ENCODE measurements around the gene ODF2. TPM values are rescaled to one million over a fixed set of nuclear protein-coding genes. Genes with fewer than 3 reads are reported as not detected.
"Not testable (repeated sequence)": the region's sequence is repeated elsewhere in the genome, so short reads cannot be mapped to it uniquely, and the experiment has no call there.

ODF2 gene
- total and polyA plus RNA-seq, 2 donors (not counting 3 experiments of a cell fraction or from before 2014, with no cell fraction given) = 16.7 to 49.5 TPM

DNA sequence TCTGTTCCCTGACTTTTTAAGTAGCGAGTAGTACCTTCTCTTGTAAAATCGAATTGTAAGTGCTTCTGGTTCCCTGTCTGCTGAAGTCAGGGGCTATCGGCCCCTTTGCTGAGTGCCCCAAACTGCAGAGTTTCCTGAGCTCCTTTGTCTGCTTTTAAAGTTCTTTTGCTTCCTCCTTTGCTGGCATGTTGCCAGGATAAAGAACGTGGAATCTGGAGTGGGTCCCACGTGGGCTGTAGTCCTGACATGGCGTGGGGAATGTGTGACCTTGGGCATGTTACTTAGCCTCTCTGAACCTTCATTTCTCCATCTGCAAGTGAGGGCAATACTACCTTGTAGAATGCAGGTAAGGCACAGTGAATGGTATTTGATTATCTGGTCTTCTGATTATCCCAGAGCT, 13.7 kb upstream of the ODF2 start:
- no peaks in the 10 kb centered on the region for H4K20me1 ChIP-seq (replicated peaks; ENCODE audit: control insufficient read depth, extremely low read depth, insufficient read depth, low read length)
- DNase-seq (ENCODE audit: low read depth, low spot score) (no peak), FAIRE-seq (no peak)
- intact Hi-C loops (cut with micrococcal nuclease) (no loop called here), dilution Hi-C loops (cut with MboI; ENCODE audit: extremely low pct_ligation_motif_present, low sequenced_read_pairs) (no loop called here)
- no peaks in the 10 kb centered on the region for H3K9me1 ChIP-seq (replicated peaks; ENCODE audit: control insufficient read depth, extremely low read depth, insufficient read depth, low read length)
- H3K27ac ChIP-seq (ENCODE audit: insufficient read depth, low read depth, low read length) = no peak overlapping the region
- CTCF ChIA-PET = interaction anchor here (0.9 to 1.6 kb wide), 3 partner anchors 13 to 22 kb away, joined by 3 read pairs; partner anchors contain the start of gene CERCAM
- no peaks in the 10 kb centered on the region for H3K36me3 ChIP-seq (ENCODE audit: control insufficient read depth in 2 of 2, extremely low read depth in 1 of 2, insufficient read depth in 2 of 2, low read length in 2 of 2)
- H3K4me1 ChIP-seq (ENCODE audit: control insufficient read depth, extremely low read depth, insufficient read depth, low read length) = peaks cover 2% of the 10 kb centered on the region
- H3K9ac ChIP-seq (replicated peaks; ENCODE audit: extremely low read depth, insufficient read depth, low read length) = no peak overlapping the region
- TF ChIP-seq POLR2AphosphoS5 (IDR thresholded peaks at IDR 0.05; ENCODE audit: insufficient read depth, low read depth, low read length) (no peak), JUN (IDR thresholded peaks at IDR 0.05; ENCODE audit: borderline replicate concordance, insufficient read depth, insufficient read length, low read depth) (no peak), EZH2 (IDR thresholded peaks at IDR 0.05; ENCODE audit: borderline replicate concordance, low read depth, low read length, severe bottlenecking) (no peak), MYC (IDR thresholded peaks at IDR 0.05; ENCODE audit: low read depth, low read length) (no peak)
- TF ChIP-seq, protein P1, sequence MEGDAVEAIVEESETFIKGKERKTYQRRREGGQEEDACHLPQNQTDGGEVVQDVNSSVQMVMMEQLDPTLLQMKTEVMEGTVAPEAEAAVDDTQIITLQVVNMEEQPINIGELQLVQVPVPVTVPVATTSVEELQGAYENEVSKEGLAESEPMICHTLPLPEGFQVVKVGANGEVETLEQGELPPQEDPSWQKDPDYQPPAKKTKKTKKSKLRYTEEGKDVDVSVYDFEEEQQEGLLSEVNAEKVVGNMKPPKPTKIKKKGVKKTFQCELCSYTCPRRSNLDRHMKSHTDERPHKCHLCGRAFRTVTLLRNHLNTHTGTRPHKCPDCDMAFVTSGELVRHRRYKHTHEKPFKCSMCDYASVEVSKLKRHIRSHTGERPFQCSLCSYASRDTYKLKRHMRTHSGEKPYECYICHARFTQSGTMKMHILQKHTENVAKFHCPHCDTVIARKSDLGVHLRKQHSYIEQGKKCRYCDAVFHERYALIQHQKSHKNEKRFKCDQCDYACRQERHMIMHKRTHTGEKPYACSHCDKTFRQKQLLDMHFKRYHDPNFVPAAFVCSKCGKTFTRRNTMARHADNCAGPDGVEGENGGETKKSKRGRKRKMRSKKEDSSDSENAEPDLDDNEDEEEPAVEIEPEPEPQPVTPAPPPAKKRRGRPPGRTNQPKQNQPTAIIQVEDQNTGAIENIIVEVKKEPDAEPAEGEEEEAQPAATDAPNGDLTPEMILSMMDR (IDR thresholded peaks at IDR 0.05; ENCODE audit: extremely low read depth in 1 of 2, insufficient read depth in 1 of 2, low read depth in 1 of 2, low read length in 2 of 2) = no peak
- no peaks in the 10 kb centered on the region for H3K27me3 ChIP-seq (ENCODE audit: control insufficient read depth in 2 of 2, insufficient read depth in 2 of 2, low read length in 2 of 2)
- no peaks in the 10 kb centered on the region for H3K79me2 ChIP-seq (ENCODE audit: control insufficient read depth, insufficient read depth, low read length)
- no peak overlapping the region for H3K4me3 ChIP-seq (replicated peaks in 1 of 3; ENCODE audit: insufficient read depth in 1 of 3, low read depth in 1 of 3, low read length in 3 of 3)
- POLR2A ChIA-PET = interaction anchor here (1.0 to 1.1 kb wide), 2 partner anchors 21 to 110 kb away, joined by 3 read pairs; partner anchors contain the start of genes CERCAM and SPTAN1
- no peaks in the 10 kb centered on the region for H3K9me3 ChIP-seq (replicated peaks; ENCODE audit: control insufficient read depth, insufficient read depth, low read length)
- H3K4me2 ChIP-seq (ENCODE audit: insufficient read depth, low read length) = no peak overlapping the region
- no peak overlapping the region for H2AFZ ChIP-seq (ENCODE audit: low read depth, low read length)
- BruUV-seq (replicated peaks) = no TSS peak

DNA sequence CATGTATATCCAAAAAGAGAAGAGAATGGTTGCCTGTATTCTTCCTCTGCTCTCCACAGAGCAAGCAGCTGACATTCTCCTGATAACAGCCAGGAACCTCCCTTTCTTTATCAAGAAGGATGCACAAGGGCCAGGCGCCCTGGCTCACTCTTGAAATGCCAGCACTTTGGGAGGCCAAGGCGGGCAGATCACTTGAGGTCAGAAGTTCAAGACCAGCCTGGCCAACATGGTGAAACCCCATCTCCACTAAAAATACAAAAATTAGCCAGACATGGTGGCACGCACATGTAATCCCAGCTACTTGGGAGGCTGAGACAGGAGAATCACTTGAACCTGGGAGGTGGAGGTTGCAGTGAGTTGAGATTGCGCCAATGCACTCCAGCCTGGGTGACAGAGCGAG, 9.3 kb upstream of the ODF2 start:
- intact Hi-C loops (cut with micrococcal nuclease); H4K20me1 ChIP-seq (replicated peaks; ENCODE audit: control insufficient read depth, extremely low read depth, insufficient read depth, low read length); H3K4me3 ChIP-seq (replicated peaks in 1 of 3; ENCODE audit: insufficient read depth in 1 of 3, low read depth in 1 of 3, low read length in 3 of 3); H3K27me3 ChIP-seq (ENCODE audit: control insufficient read depth in 2 of 2, insufficient read depth in 2 of 2, low read length in 2 of 2); H3K4me2 ChIP-seq (ENCODE audit: insufficient read depth, low read length); H3K9ac ChIP-seq (replicated peaks; ENCODE audit: extremely low read depth, insufficient read depth, low read length); H3K9me1 ChIP-seq (replicated peaks; ENCODE audit: control insufficient read depth, extremely low read depth, insufficient read depth, low read length); H3K9me3 ChIP-seq (replicated peaks; ENCODE audit: control insufficient read depth, insufficient read depth, low read length); BruUV-seq (replicated peaks); FAIRE-seq; DNase-seq (ENCODE audit: low read depth, low spot score); POLR2A ChIA-PET; H3K27ac ChIP-seq (ENCODE audit: insufficient read depth, low read depth, low read length); H3K4me1 ChIP-seq (ENCODE audit: control insufficient read depth, extremely low read depth, insufficient read depth, low read length); H2AFZ ChIP-seq (ENCODE audit: low read depth, low read length); H3K79me2 ChIP-seq (ENCODE audit: control insufficient read depth, insufficient read depth, low read length); H3K36me3 ChIP-seq (ENCODE audit: control insufficient read depth in 2 of 2, extremely low read depth in 1 of 2, insufficient read depth in 2 of 2, low read length in 2 of 2); dilution Hi-C loops (cut with MboI; ENCODE audit: extremely low pct_ligation_motif_present, low sequenced_read_pairs): not testable (repeated sequence)
- CTCF ChIA-PET = interaction anchor here (7.6 kb wide), 1 partner anchor 8 kb away, joined by 57 read pairs; no protein-coding TSS in a partner anchor
